ENCODE data around the gene CACNG4.
"Not testable (repeated sequence)": the region's sequence is repeated elsewhere in the genome, so short reads cannot be mapped to it uniquely, and the experiment has no call there.

CACNG4 gene

GRCh38 chr17:67033613-67034012, 69.1 kb downstream of the CACNG4 start:
- no peak for DNase-seq
- H3K36me3 ChIP-seq (ENCODE audit: control insufficient read depth, insufficient read depth, low read length), result no peaks in the 10 kb centered on the region
- no peak overlapping the region for H3K4me3 ChIP-seq (ENCODE audit: insufficient read depth, low read depth, low read length, poor library complexity, severe bottlenecking)
- H3K4me1 ChIP-seq (ENCODE audit: control insufficient read depth, insufficient read depth, low read length, poor library complexity, severe bottlenecking), result no peaks in the 10 kb centered on the region
- H3K27ac ChIP-seq (ENCODE audit: insufficient read depth, low read length, poor library complexity, severe bottlenecking), result no peak overlapping the region
- H3K27me3 ChIP-seq (replicated peaks; ENCODE audit: control insufficient read depth, insufficient read depth, low read length, poor library complexity, severe bottlenecking), result no peaks in the 10 kb centered on the region
- no peaks in the 10 kb centered on the region for H3K9me3 ChIP-seq (ENCODE audit: control insufficient read depth, low read length)

GRCh38 chr17:67035131-67036083, 70.9 kb downstream of the CACNG4 start:
- H3K36me3 ChIP-seq (ENCODE audit: control insufficient read depth, insufficient read depth, low read length), result no peaks in the 10 kb centered on the region
- DNase-seq, result no peak
- no peak overlapping the region for H3K27ac ChIP-seq (ENCODE audit: insufficient read depth, low read length, poor library complexity, severe bottlenecking)
- no peaks in the 10 kb centered on the region for H3K9me3 ChIP-seq (ENCODE audit: control insufficient read depth, low read length)
- H3K27me3 ChIP-seq (replicated peaks; ENCODE audit: control insufficient read depth, insufficient read depth, low read length, poor library complexity, severe bottlenecking), result no peaks in the 10 kb centered on the region
- no peaks in the 10 kb centered on the region for H3K4me1 ChIP-seq (ENCODE audit: control insufficient read depth, insufficient read depth, low read length, poor library complexity, severe bottlenecking)
- H3K4me3 ChIP-seq (ENCODE audit: insufficient read depth, low read depth, low read length, poor library complexity, severe bottlenecking), result no peak overlapping the region

- no peak overlapping the region for H3K4me3 ChIP-seq (ENCODE audit: insufficient read depth, low read depth, low read length, poor library complexity, severe bottlenecking)
- no peaks in the 10 kb centered on the region for H3K27me3 ChIP-seq (replicated peaks; ENCODE audit: control insufficient read depth, insufficient read depth, low read length, poor library complexity, severe bottlenecking)
- H3K27ac ChIP-seq (ENCODE audit: insufficient read depth, low read length, poor library complexity, severe bottlenecking), result no peak overlapping the region
- no peaks in the 10 kb centered on the region for H3K4me1 ChIP-seq (ENCODE audit: control insufficient read depth, insufficient read depth, low read length, poor library complexity, severe bottlenecking)
- no peaks in the 10 kb centered on the region for H3K9me3 ChIP-seq (ENCODE audit: control insufficient read depth, low read length)
- no peaks in the 10 kb centered on the region for H3K36me3 ChIP-seq (ENCODE audit: control insufficient read depth, insufficient read depth, low read length)
- no peak for DNase-seq
Observed at GRCh38 chr17:67038861-67039365, 74.4 kb downstream of the CACNG4 start.

- no peak overlapping the region for H3K4me3 ChIP-seq (ENCODE audit: insufficient read depth, low read depth, low read length, poor library complexity, severe bottlenecking)
- H3K36me3 ChIP-seq (ENCODE audit: control insufficient read depth, insufficient read depth, low read length), result no peaks in the 10 kb centered on the region
- H3K4me1 ChIP-seq (ENCODE audit: control insufficient read depth, insufficient read depth, low read length, poor library complexity, severe bottlenecking), result no peaks in the 10 kb centered on the region
- H3K9me3 ChIP-seq (ENCODE audit: control insufficient read depth, low read length), result no peaks in the 10 kb centered on the region
- no peaks in the 10 kb centered on the region for H3K27me3 ChIP-seq (replicated peaks; ENCODE audit: control insufficient read depth, insufficient read depth, low read length, poor library complexity, severe bottlenecking)
- no peak for DNase-seq
- H3K27ac ChIP-seq (ENCODE audit: insufficient read depth, low read length, poor library complexity, severe bottlenecking), result no peak overlapping the region
Observed at GRCh38 chr17:67040652-67041051, 76.1 kb downstream of the CACNG4 start.

- H3K27me3 ChIP-seq (replicated peaks; ENCODE audit: control insufficient read depth, insufficient read depth, low read length, poor library complexity, severe bottlenecking); DNase-seq; H3K9me3 ChIP-seq (ENCODE audit: control insufficient read depth, low read length); H3K36me3 ChIP-seq (ENCODE audit: control insufficient read depth, insufficient read depth, low read length); H3K4me1 ChIP-seq (ENCODE audit: control insufficient read depth, insufficient read depth, low read length, poor library complexity, severe bottlenecking); H3K4me3 ChIP-seq (ENCODE audit: insufficient read depth, low read depth, low read length, poor library complexity, severe bottlenecking); H3K27ac ChIP-seq (ENCODE audit: insufficient read depth, low read length, poor library complexity, severe bottlenecking): not testable (repeated sequence)
Observed at GRCh38 chr17:67041119-67041518, 76.6 kb downstream of the CACNG4 start.

GRCh38 chr17:67041531-67041930, 77.0 kb downstream of the CACNG4 start:
- Histone ChIP-seq H3K4me3 (ENCODE audit: insufficient read depth, low read depth, low read length, poor library complexity, severe bottlenecking) (no peak overlapping the region), H3K27me3 (replicated peaks; ENCODE audit: control insufficient read depth, insufficient read depth, low read length, poor library complexity, severe bottlenecking) (no peaks in the 10 kb centered on the region), H3K9me3 (ENCODE audit: control insufficient read depth, low read length) (no peaks in the 10 kb centered on the region), H3K36me3 (ENCODE audit: control insufficient read depth, insufficient read depth, low read length) (no peaks in the 10 kb centered on the region), H3K4me1 (ENCODE audit: control insufficient read depth, insufficient read depth, low read length, poor library complexity, severe bottlenecking) (no peaks in the 10 kb centered on the region), H3K27ac (ENCODE audit: insufficient read depth, low read length, poor library complexity, severe bottlenecking) (no peak overlapping the region)
- no peak for DNase-seq

GRCh38 chr17:67041941-67042899, 77.7 kb downstream of the CACNG4 start:
- Histone ChIP-seq H3K4me3 (ENCODE audit: insufficient read depth, low read depth, low read length, poor library complexity, severe bottlenecking) (no peak overlapping the region), H3K27ac (ENCODE audit: insufficient read depth, low read length, poor library complexity, severe bottlenecking) (no peak overlapping the region), H3K27me3 (replicated peaks; ENCODE audit: control insufficient read depth, insufficient read depth, low read length, poor library complexity, severe bottlenecking) (no peaks in the 10 kb centered on the region), H3K9me3 (ENCODE audit: control insufficient read depth, low read length) (no peaks in the 10 kb centered on the region), H3K4me1 (ENCODE audit: control insufficient read depth, insufficient read depth, low read length, poor library complexity, severe bottlenecking) (no peaks in the 10 kb centered on the region), H3K36me3 (ENCODE audit: control insufficient read depth, insufficient read depth, low read length) (no peaks in the 10 kb centered on the region)
- DNase-seq, result no peak

- Histone ChIP-seq H3K27ac (ENCODE audit: insufficient read depth, low read length, poor library complexity, severe bottlenecking) (no peak overlapping the region), H3K36me3 (ENCODE audit: control insufficient read depth, insufficient read depth, low read length) (no peaks in the 10 kb centered on the region), H3K4me3 (ENCODE audit: insufficient read depth, low read depth, low read length, poor library complexity, severe bottlenecking) (no peak overlapping the region), H3K27me3 (replicated peaks; ENCODE audit: control insufficient read depth, insufficient read depth, low read length, poor library complexity, severe bottlenecking) (no peaks in the 10 kb centered on the region), H3K9me3 (ENCODE audit: control insufficient read depth, low read length) (no peaks in the 10 kb centered on the region), H3K4me1 (ENCODE audit: control insufficient read depth, insufficient read depth, low read length, poor library complexity, severe bottlenecking) (no peaks in the 10 kb centered on the region)
- DNase-seq, result no peak
Observed at GRCh38 chr17:67043283-67043682, 78.8 kb downstream of the CACNG4 start.

GRCh38 chr17:67044016-67044772, 79.7 kb downstream of the CACNG4 start, which contains the start of gene CACNG1:
Gene CACNG1, plus strand, starts transcription at chr17:67044554. Its CDS starts 107 bp downstream, at chr17:67044661.
- Histone ChIP-seq H3K27ac (ENCODE audit: insufficient read depth, low read length, poor library complexity, severe bottlenecking) (no peak within 1 kb of the TSS), H3K4me3 (ENCODE audit: insufficient read depth, low read depth, low read length, poor library complexity, severe bottlenecking) (no peak within 1 kb of the TSS), H3K9me3 (ENCODE audit: control insufficient read depth, low read length) (peaks cover 3% of the 10 kb centered on the region), H3K36me3 (ENCODE audit: control insufficient read depth, insufficient read depth, low read length) (no peaks in the 10 kb centered on the region), H3K27me3 (replicated peaks; ENCODE audit: control insufficient read depth, insufficient read depth, low read length, poor library complexity, severe bottlenecking) (no peaks in the 10 kb centered on the region), H3K4me1 (ENCODE audit: control insufficient read depth, insufficient read depth, low read length, poor library complexity, severe bottlenecking) (no peaks in the 10 kb centered on the region)
- DNase-seq, result no peak
